Activated CD4-positive, alpha-beta T cell treated with anti-CD3 and anti-CD28 coated beads for 36 hours (primary cell): ENCODE results near the gene SHC3. TPM values are rescaled to one million over a fixed set of nuclear protein-coding genes. Genes with fewer than 3 reads are reported as not detected.

ENCODE experiments used
- ATAC-seq: fragments of 200-7000 bp; cut with Tn5 transposase; one replicate; pipeline ENCODE4 v1.10.0; 2021; ENCODE audit warnings: mild to moderate bottlenecking, moderate library complexity
- CTCF ChIA-PET: fragments of 350-600 bp; sonication (Branson Sonifier 250); formaldehyde crosslinking; loops from one replicate; lab custom pipeline; 2021; ENCODE audit warnings: antibody characterized with exemption; lab: Charles Lee
- POLR2A ChIA-PET: fragments of 350-600 bp; sonication (Branson Sonifier 250); formaldehyde crosslinking; loops from one replicate; lab custom pipeline; 2021; ENCODE audit warnings: antibody characterized with exemption, inconsistent platforms; lab: Charles Lee
- DNase-seq: peaks from one replicate; pipeline ENCODE4 v3.0.0-alpha.2; 2020
- H3K27ac Mint-ChIP-seq: one replicate; pipeline ENCODE4 v1.8.0; 2021; ENCODE audit warnings: mixed read lengths
- H3K27me3 Mint-ChIP-seq: one replicate; pipeline ENCODE4 v1.8.0; 2021; ENCODE audit warnings: mixed read lengths
- H3K36me3 Mint-ChIP-seq: one replicate; pipeline ENCODE4 v1.8.0; 2021; ENCODE audit warnings: low read depth, mixed read lengths
- H3K4me1 Mint-ChIP-seq: one replicate; pipeline ENCODE4 v1.8.0; 2021; ENCODE audit warnings: mixed read lengths
- H3K4me3 Mint-ChIP-seq: one replicate; pipeline ENCODE4 v1.8.0; 2021; ENCODE audit warnings: mild to moderate bottlenecking, moderate library complexity, mixed read lengths
- H3K9me3 Mint-ChIP-seq: one replicate; pipeline ENCODE4 v1.8.0; 2021; ENCODE audit warnings: low read depth, mixed read lengths
- intact Hi-C, 2 experiments: fragments of 100-400 bp; cut with DNase I in 1 of 2; cut with micrococcal nuclease in 1 of 2; formaldehyde crosslinking; loops; one replicate each; pipeline versions ENCODE4 v1.14.2 to v1.15.1; 2022 to 2024; cut with DNase I, micrococcal nuclease
- total RNA-seq, 2 experiments: library from RNA; stranded (reverse); gene quantifications; one replicate each; pipeline ENCODE4 v1.2.3, GENCODE V29; 2021

Gene SHC3
- total RNA-seq, 2 experiments from 2014 or later = not detected

DNA sequence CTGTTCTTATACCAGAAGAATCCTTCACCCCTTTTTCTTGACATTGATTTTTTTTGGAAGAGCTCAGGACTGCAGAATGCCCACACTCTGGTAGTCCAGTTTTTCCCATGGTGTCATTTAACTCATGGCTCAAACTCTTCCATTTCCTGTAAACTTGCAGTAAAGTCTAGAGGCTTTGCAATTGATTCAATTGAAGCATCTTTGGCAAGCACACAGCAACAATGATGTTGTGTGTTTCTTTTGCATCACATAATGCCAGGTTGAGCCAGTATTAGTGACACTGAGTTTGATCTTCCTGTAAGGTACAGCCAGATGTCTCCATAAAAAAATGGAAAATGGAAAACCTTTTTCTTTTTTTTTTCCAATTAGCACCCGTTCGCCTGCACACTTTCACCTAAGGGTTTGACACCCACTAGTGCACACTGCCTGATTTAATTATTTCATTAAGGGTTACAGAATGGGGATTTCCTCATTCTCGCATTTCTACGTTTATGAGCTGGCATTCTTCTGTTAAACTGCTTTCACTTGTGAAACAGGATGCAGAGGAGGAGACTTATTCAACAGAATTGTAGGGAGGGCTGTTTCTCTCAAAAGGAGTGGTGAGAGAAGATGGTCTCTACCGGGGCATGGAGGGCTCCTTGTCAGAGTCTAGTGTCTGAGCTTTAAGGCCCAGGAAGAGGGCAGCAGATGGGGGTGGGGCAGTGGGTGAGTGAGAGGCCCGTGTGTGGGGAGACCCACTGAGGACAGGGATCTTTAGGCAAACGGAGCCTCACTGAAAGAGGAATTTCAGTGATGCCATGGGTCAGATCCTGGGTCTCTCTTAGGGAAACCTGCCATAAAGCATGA lies 189.6 kb downstream of the SHC3 start:
- peaks cover 39% of the 10 kb centered on the region for H3K4me1 Mint-ChIP-seq
- no peaks in the 10 kb centered on the region for H3K9me3 Mint-ChIP-seq
- CTCF ChIA-PET = interaction anchor here (1.0 to 1.9 kb wide), 2 partner anchors 11 to 12 kb away, joined by 7 read pairs; no protein-coding TSS in a partner anchor
- intact Hi-C loops = loop anchor here (1.0 to 10.0 kb wide), 7 partner anchors 38 to 1614 kb away; no protein-coding TSS in a partner anchor
- peaks cover 35% of the 10 kb centered on the region for H3K27me3 Mint-ChIP-seq
- POLR2A ChIA-PET = no interaction called here
- peak overlapping the region; percentile 39 for H3K4me3 Mint-ChIP-seq
- peak; percentile 33 for DNase-seq
- H3K27ac Mint-ChIP-seq = peak overlapping the region; percentile 67
- H3K36me3 Mint-ChIP-seq = no peaks in the 10 kb centered on the region
- ATAC-seq = peak; percentile 89

DNA sequence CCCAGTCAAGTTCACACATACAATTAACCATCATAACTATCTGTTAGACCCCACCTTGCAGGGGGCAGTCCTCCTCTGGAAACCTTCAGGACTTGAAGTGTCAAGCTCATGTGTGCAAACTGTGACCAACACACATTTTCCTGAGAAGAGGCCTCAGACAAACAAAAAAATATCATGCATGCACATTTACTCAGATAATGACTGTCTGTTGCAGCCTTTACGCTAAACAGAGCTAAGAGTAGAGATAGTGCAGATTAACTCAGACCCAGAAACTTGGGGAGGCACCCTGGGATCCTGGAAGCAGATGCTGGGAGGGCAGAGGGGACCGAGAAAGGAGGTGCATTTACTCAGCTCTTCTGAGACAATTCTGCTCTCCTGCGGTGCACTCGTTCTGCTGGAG lies 191.0 kb downstream of the SHC3 start:
- Mint-ChIP-seq H3K36me3 (no peaks in the 10 kb centered on the region), H3K27ac (no peak overlapping the region), H3K27me3 (peaks cover 25% of the 10 kb centered on the region), H3K4me1 (peaks cover 39% of the 10 kb centered on the region), H3K9me3 (no peaks in the 10 kb centered on the region), H3K4me3 (no peak overlapping the region)
- intact Hi-C loops = loop anchor here (2.0 to 10.0 kb wide), 6 partner anchors 37 to 1613 kb away; no protein-coding TSS in a partner anchor
- no peak for DNase-seq
- ChIA-PET CTCF (interaction anchor here (1.9 kb wide), 1 partner anchor 13 kb away, joined by 7 read pairs; no protein-coding TSS in a partner anchor), POLR2A (no interaction called here)
- ATAC-seq = no peak

DNA sequence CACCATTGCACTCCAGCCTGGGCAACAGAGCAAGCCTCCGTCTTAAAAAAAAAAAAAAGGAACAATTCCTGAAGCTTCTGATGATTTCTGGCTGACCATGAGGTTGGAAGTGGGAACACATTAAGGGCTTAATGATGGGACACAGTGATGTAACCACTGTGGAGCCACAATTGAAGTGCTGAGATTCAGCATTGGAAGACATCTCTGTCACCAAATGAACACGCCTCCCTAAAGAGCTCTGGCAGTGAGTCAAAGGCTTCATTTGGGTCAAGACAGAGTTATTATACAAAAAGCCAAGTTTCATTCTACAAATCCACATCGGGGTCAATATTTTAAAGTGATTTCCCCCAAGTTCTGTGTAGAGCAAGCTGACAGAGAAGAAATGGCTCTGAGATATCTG lies 191.8 kb downstream of the SHC3 start:
- peaks cover 36% of the 10 kb centered on the region for H3K4me1 Mint-ChIP-seq
- DNase-seq (no peak), ATAC-seq (no peak)
- no peak overlapping the region for H3K27ac Mint-ChIP-seq
- intact Hi-C loops = loop anchor here in 1 of 2 experiments (5.0 to 10.0 kb wide), 3 partner anchors 196 to 1612 kb away; no protein-coding TSS in a partner anchor
- H3K36me3 Mint-ChIP-seq = no peaks in the 10 kb centered on the region
- H3K4me3 Mint-ChIP-seq = no peak overlapping the region
- ChIA-PET CTCF (interaction anchor here (1.2 kb wide), 1 partner anchor 23 kb away, joined by 3 read pairs; no protein-coding TSS in a partner anchor), POLR2A (no interaction called here)
- no peaks in the 10 kb centered on the region for H3K9me3 Mint-ChIP-seq
- H3K27me3 Mint-ChIP-seq = peaks cover 18% of the 10 kb centered on the region

DNA sequence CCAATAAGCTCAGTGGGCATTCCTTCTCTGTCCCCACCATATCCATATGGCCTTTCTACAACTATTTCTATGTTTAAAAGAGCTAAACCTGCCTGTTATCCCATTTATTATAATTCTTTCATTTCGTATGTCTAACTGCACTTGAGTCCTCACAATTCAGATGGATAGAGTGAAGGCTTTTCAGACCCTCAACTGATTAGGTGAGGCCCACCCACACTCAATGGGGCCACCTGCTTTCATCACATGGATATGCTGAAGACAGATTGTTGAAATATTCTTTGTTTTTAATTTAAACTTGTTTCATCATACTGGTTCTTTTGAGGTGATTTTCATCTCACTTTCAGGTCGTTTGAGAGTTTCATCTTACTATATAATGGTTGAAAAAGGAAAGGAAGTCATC lies 193.0 kb downstream of the SHC3 start:
- Mint-ChIP-seq H3K36me3 (no peaks in the 10 kb centered on the region), H3K4me1 (peaks cover 35% of the 10 kb centered on the region), H3K9me3 (no peaks in the 10 kb centered on the region), H3K27ac (no peak overlapping the region), H3K4me3 (no peak overlapping the region), H3K27me3 (peaks cover 16% of the 10 kb centered on the region)
- ATAC-seq = no peak
- ChIA-PET CTCF (interaction anchor here (0.6 to 1.2 kb wide), 2 partner anchors 24 to 203 kb away, joined by 3 to 4 read pairs; no protein-coding TSS in a partner anchor), POLR2A (no interaction called here)
- no peak for DNase-seq
- intact Hi-C loops = loop anchor here in 1 of 2 experiments (5.0 to 10.0 kb wide), 3 partner anchors 197 to 1611 kb away; no protein-coding TSS in a partner anchor

DNA sequence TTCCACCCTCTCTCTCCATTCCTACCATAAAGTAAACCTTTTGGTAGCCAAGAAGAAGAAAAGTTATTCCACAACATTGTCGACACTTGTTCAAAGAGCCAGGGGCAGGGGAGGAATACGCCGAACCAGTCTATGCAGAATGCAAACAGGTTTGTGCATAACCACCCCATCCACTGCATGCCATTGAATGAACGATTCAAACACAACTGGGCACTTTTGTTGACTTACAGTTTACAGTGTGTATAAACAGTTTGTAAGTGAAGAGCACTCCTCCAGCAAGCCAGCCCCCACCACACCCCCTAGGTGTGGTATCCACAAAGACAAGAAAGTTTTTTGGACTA lies 194.1 kb downstream of the SHC3 start:
- intact Hi-C loops = loop anchor here in 1 of 2 experiments (10.0 kb wide), 2 partner anchors 680 to 1610 kb away; no protein-coding TSS in a partner anchor
- H3K4me3 Mint-ChIP-seq = no peak overlapping the region
- peaks cover 26% of the 10 kb centered on the region for H3K4me1 Mint-ChIP-seq
- ChIA-PET CTCF (no interaction called here), POLR2A (no interaction called here)
- H3K27ac Mint-ChIP-seq = no peak overlapping the region
- H3K9me3 Mint-ChIP-seq = no peaks in the 10 kb centered on the region
- ATAC-seq (no peak), DNase-seq (no peak)
- no peaks in the 10 kb centered on the region for H3K36me3 Mint-ChIP-seq
- H3K27me3 Mint-ChIP-seq = peaks cover 12% of the 10 kb centered on the region

DNA sequence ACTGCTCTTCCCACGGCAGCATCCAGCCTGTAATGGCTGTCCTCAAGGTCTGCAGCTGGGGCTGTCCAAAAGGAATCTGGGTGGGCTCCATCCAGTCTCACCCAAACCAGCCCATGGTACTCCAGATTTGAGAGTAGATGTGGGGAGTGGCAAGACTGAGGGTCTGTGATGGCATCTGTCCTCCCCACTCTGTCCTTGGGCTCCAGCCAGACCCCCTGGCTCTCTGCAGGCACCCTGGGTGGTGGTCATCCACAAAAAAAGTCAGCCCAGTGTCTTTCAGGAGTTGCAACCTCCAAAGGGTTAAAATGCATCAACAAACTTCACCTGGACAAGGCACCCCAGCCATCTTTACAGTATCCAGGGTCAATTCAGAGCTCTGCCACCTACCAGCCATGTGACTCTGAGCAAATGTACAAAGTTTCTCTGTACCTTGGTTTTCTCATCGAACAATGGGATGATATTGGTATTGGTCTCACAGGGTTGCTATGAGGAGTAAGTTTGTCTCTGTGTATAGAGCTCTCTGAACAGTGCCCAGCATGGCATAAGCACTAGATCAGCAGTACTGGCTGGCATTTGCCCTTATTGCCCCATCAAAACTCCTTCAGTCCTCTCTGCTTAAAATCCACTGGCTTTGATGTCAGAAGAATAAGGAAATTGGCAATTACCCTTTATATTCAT lies 194.6 kb downstream of the SHC3 start:
- Mint-ChIP-seq H3K27me3 (peaks cover 12% of the 10 kb centered on the region), H3K4me1 (peaks cover 21% of the 10 kb centered on the region), H3K36me3 (no peaks in the 10 kb centered on the region), H3K4me3 (no peak overlapping the region), H3K27ac (no peak overlapping the region), H3K9me3 (no peaks in the 10 kb centered on the region)
- intact Hi-C loops = loop anchor here in 1 of 2 experiments (10.0 kb wide), 2 partner anchors 679 to 1609 kb away; no protein-coding TSS in a partner anchor
- ChIA-PET POLR2A (no interaction called here), CTCF (no interaction called here)
- DNase-seq (no peak), ATAC-seq (no peak)

DNA sequence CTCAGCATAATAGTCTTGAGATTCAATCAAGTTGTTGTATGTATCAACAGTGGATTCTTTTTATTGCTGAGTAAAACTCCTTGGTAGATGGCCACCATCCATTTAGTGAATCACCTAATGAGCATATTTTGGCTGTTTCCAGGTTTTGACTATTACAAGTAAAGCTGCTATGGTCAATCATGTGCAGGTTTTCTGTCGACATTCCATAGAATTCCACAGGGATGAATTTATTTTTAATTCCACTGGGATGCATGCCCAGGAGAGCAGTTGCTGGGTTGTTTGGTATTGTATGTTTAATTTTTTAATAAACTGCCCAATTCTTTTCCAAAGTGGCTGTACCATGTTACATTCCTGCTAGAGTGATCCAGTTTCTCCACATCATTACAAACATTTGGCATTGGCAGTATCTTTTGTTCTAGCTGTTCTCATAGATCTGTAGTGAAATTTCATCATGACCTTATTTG lies 197.8 kb downstream of the SHC3 start:
- CTCF ChIA-PET = no interaction called here
- no peak overlapping the region for H3K4me3 Mint-ChIP-seq

DNA sequence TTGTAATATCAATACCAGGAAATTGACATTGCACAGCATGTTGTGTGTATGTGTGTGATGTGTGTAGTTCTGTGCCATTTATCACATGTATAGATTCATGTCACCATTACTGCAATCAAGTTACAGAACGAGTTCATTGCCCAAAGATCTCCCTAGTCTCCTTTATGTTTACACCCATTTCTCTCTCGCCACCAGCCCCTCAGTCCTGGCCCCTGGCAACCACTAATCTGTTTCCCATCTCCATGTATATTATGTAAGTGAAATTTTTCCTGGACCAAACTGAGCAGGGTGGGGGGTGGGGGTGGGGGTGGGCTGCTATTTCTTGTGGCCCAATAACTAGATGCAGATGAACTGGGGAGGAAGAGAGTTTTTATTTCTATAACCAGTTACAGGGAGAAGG lies 198.8 kb downstream of the SHC3 start:
- peaks cover 15% of the 10 kb centered on the region for H3K4me1 Mint-ChIP-seq
- H3K9me3 Mint-ChIP-seq = no peaks in the 10 kb centered on the region
- no peak overlapping the region for H3K27ac Mint-ChIP-seq
- H3K4me3 Mint-ChIP-seq = no peak overlapping the region
- ChIA-PET POLR2A (no interaction called here), CTCF (interaction anchor here (0.6 kb wide), 1 partner anchor 1295 kb away, joined by 4 read pairs; no protein-coding TSS in a partner anchor)
- no peak for ATAC-seq
- intact Hi-C loops = loop anchor here in 1 of 2 experiments (10.0 kb wide), 2 partner anchors 675 to 1605 kb away; no protein-coding TSS in a partner anchor
- no peaks in the 10 kb centered on the region for H3K36me3 Mint-ChIP-seq
- DNase-seq = no peak
- peaks cover 18% of the 10 kb centered on the region for H3K27me3 Mint-ChIP-seq

More for the DNA sequence above, 197.8 kb downstream of the SHC3 start:
- ATAC-seq (no peak), DNase-seq (no peak)
- Mint-ChIP-seq H3K36me3 (no peaks in the 10 kb centered on the region), H3K27me3 (peaks cover 18% of the 10 kb centered on the region), H3K9me3 (no peaks in the 10 kb centered on the region), H3K27ac (no peak overlapping the region), H3K4me1 (peaks cover 18% of the 10 kb centered on the region)
- POLR2A ChIA-PET = no interaction called here
- intact Hi-C loops = loop anchor here in 1 of 2 experiments (10.0 kb wide), 2 partner anchors 676 to 1606 kb away; no protein-coding TSS in a partner anchor

DNA sequence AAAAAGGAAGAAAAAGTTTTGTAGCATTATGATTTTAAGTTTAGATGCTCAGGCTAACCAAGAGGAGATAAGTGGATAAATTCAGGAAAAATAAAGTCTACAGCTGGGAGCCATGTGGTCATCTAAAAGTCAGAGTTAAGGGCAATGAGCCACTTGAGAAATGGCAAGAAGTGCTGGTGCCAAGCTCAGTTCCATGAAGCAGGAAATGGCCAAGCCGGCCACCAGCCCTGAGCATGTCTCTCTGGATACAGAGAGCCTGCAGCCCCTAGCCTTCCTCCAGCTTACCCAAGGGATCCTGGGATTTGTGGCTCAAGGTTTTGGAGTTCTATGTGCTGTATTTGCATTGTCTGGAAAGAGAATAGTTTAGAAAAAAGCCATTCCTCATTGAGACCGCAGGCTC lies 199.6 kb downstream of the SHC3 start:
- peaks cover 15% of the 10 kb centered on the region for H3K4me1 Mint-ChIP-seq
- no peaks in the 10 kb centered on the region for H3K9me3 Mint-ChIP-seq
- H3K4me3 Mint-ChIP-seq = no peak overlapping the region
- CTCF ChIA-PET = interaction anchor here (0.6 kb wide), 1 partner anchor 1295 kb away, joined by 4 read pairs; no protein-coding TSS in a partner anchor
- no peak overlapping the region for H3K27ac Mint-ChIP-seq
- no peak for ATAC-seq
- no peaks in the 10 kb centered on the region for H3K36me3 Mint-ChIP-seq
- DNase-seq = no peak
- H3K27me3 Mint-ChIP-seq = peaks cover 18% of the 10 kb centered on the region
- intact Hi-C loops = no loop called here
- POLR2A ChIA-PET = no interaction called here

DNA sequence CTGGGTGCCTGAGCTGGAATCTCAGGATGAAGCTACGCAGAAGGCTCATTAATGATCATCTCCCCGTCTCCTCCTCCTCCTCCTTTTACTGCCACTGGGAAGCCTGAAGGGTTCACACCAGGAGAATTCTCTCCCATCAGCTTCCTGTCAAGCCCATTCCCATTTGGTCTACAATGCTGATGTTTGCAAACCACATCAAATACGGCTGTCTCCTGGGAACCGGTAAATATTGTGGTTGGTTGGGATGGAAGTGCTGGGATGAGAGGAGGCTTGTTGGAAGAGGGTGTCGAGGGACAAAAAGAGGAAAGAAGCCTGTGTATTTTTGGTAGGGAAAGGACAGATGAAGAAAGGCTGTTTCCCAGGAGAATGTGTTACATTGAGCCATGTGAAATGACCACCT lies 200.6 kb downstream of the SHC3 start:
- ChIA-PET POLR2A (interaction anchor here (0.6 kb wide), 1 partner anchor 103 kb away, joined by 5 read pairs; no protein-coding TSS in a partner anchor), CTCF (interaction anchor here (1.6 kb wide), 1 partner anchor 11 kb away, joined by 7 read pairs; no protein-coding TSS in a partner anchor)
- DNase-seq = no peak
- peaks cover 18% of the 10 kb centered on the region for H3K27me3 Mint-ChIP-seq
- ATAC-seq = no peak
- no peak overlapping the region for H3K27ac Mint-ChIP-seq
- no peaks in the 10 kb centered on the region for H3K9me3 Mint-ChIP-seq
- intact Hi-C loops = no loop called here
- H3K4me3 Mint-ChIP-seq = no peak overlapping the region
- no peaks in the 10 kb centered on the region for H3K36me3 Mint-ChIP-seq
- H3K4me1 Mint-ChIP-seq = peaks cover 15% of the 10 kb centered on the region

DNA sequence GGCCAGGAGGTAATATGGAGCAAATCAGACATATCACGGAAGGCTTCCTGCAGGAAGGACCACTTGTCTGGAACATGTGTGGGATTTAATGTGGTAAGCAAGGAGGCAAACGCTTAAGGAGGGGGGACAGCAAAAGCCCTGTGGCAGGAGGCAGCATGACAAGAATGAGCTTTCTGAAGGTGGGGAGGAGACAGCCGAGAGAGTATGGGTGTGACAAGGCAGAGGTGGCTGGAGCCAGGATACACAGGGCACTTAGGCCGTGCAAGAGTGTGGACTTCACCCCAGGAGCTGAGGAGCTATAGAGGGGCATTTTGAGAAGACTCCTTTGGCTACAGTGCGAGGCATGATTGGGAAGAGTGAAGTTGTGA lies 201.7 kb downstream of the SHC3 start:
- peaks cover 18% of the 10 kb centered on the region for H3K27me3 Mint-ChIP-seq

More for the DNA sequence above, 201.7 kb downstream of the SHC3 start:
- Mint-ChIP-seq H3K9me3 (no peaks in the 10 kb centered on the region), H3K27ac (no peak overlapping the region), H3K36me3 (no peaks in the 10 kb centered on the region), H3K4me1 (peaks cover 15% of the 10 kb centered on the region), H3K4me3 (no peak overlapping the region)
- intact Hi-C loops = no loop called here
- POLR2A ChIA-PET = no interaction called here
- ATAC-seq = peak; percentile 49
- no peak for DNase-seq
- CTCF ChIA-PET = interaction anchor here (1.6 kb wide), 1 partner anchor 12 kb away, joined by 7 read pairs; no protein-coding TSS in a partner anchor
